ENCODE data around the gene MIS18BP1. TPM values are rescaled to one million over a fixed set of nuclear protein-coding genes. Genes with fewer than 3 reads are reported as not detected.
"Not testable (repeated sequence)": the region's sequence is repeated elsewhere in the genome, so short reads cannot be mapped to it uniquely, and the experiment has no call there.

MIS18BP1 gene
- total RNA-seq, 2 donors from 2014 or later = 8.0 to 18.8 TPM

- Histone ChIP-seq H3K36me3 (replicated peaks in 1 of 2; ENCODE audit: insufficient read depth in 1 of 2, low read depth in 2 of 2) (no peaks in the 10 kb centered on the region), H3K4me1 (no peaks in the 10 kb centered on the region), H3K4me3 (no peak overlapping the region), H3K27ac (no peak overlapping the region), H3K27me3 (no peaks in the 10 kb centered on the region), H3K9me3 (no peaks in the 10 kb centered on the region)
- 73 to 81% methylated on average over 2 of the region's 2 CpGs for WGBS, 2 donors
- DNase-seq (no peak), ATAC-seq (no peak)
- no peak for TF ChIP-seq CTCF (IDR thresholded peaks at IDR 0.05)
- TF ChIP-seq POLR2A (IDR thresholded peaks at IDR 0.05) = no peak
- intact Hi-C loops (cut with DNase I) = no loop called here
These were observed 31.8 kb upstream of the MIS18BP1 start for GRCh38 chr14:45284802-45285201.

GRCh38 chr14:45281731-45282400 lies 28.9 kb upstream of the MIS18BP1 start:
- H3K27ac ChIP-seq; H3K9me3 ChIP-seq; H3K27me3 ChIP-seq; intact Hi-C loops (cut with DNase I); H3K36me3 ChIP-seq (replicated peaks in 1 of 2; ENCODE audit: insufficient read depth in 1 of 2, low read depth in 2 of 2); H3K4me1 ChIP-seq; DNase-seq; H3K4me3 ChIP-seq; ATAC-seq: not testable (repeated sequence)
- 78 to 86% methylated on average over 12 of the region's 12 CpGs for WGBS, 2 donors

GRCh38 chr14:45271858-45272537 lies 19.0 kb upstream of the MIS18BP1 start:
- H3K4me1 ChIP-seq = no peaks in the 10 kb centered on the region
- ATAC-seq (no peak), DNase-seq (no peak)
- no peak overlapping the region for H3K27ac ChIP-seq
- no peaks in the 10 kb centered on the region for H3K36me3 ChIP-seq (replicated peaks in 1 of 2; ENCODE audit: insufficient read depth in 1 of 2, low read depth in 2 of 2)
- no peak overlapping the region for H3K4me3 ChIP-seq
- H3K9me3 ChIP-seq = no peaks in the 10 kb centered on the region
- intact Hi-C loops (cut with DNase I) = no loop called here
- no peaks in the 10 kb centered on the region for H3K27me3 ChIP-seq
- TF ChIP-seq CTCF (IDR thresholded peaks at IDR 0.05) (no peak), POLR2A (IDR thresholded peaks at IDR 0.05) (no peak)
- whole genome bisulfite sequencing, 2 donors = 82 to 83% methylated on average over 6 of the region's 6 CpGs

- intact Hi-C loops (cut with DNase I) = no loop called here
- ATAC-seq (no peak), DNase-seq (no peak)
- TF ChIP-seq POLR2A (IDR thresholded peaks at IDR 0.05) (no peak), CTCF (IDR thresholded peaks at IDR 0.05) (no peak)
- H3K4me3 ChIP-seq = no peak overlapping the region
- H3K4me1 ChIP-seq = no peaks in the 10 kb centered on the region
- H3K27ac ChIP-seq = no peak overlapping the region
- H3K27me3 ChIP-seq = no peaks in the 10 kb centered on the region
- H3K36me3 ChIP-seq (replicated peaks in 1 of 2; ENCODE audit: insufficient read depth in 1 of 2, low read depth in 2 of 2) = no peaks in the 10 kb centered on the region
- no peaks in the 10 kb centered on the region for H3K9me3 ChIP-seq
- 39 to 52% methylated on average over 1 of the region's 1 CpG for WGBS, 2 donors
These were observed 17.0 kb upstream of the MIS18BP1 start for GRCh38 chr14:45270031-45270430.

- H3K4me1 ChIP-seq = no peaks in the 10 kb centered on the region
- no peaks in the 10 kb centered on the region for H3K9me3 ChIP-seq
- no peak overlapping the region for H3K27ac ChIP-seq
- no peaks in the 10 kb centered on the region for H3K27me3 ChIP-seq
- H3K4me3 ChIP-seq = no peak overlapping the region
- TF ChIP-seq POLR2A (IDR thresholded peaks at IDR 0.05) = no peak
- TF ChIP-seq CTCF (IDR thresholded peaks at IDR 0.05) = no peak
- no peak for ATAC-seq
- H3K36me3 ChIP-seq (replicated peaks in 1 of 2; ENCODE audit: insufficient read depth in 1 of 2, low read depth in 2 of 2) = no peaks in the 10 kb centered on the region
- no peak for DNase-seq
- intact Hi-C loops (cut with DNase I) = loop anchor here (5.0 kb wide), 1 partner anchor 355 kb away; no protein-coding TSS in a partner anchor
These were observed 14.1 kb upstream of the MIS18BP1 start for GRCh38 chr14:45267071-45267470.

Data from body of pancreas (tissue), 4 donors.